ENCODE measurements around the gene SYN1.

Gene SYN1

DNA sequence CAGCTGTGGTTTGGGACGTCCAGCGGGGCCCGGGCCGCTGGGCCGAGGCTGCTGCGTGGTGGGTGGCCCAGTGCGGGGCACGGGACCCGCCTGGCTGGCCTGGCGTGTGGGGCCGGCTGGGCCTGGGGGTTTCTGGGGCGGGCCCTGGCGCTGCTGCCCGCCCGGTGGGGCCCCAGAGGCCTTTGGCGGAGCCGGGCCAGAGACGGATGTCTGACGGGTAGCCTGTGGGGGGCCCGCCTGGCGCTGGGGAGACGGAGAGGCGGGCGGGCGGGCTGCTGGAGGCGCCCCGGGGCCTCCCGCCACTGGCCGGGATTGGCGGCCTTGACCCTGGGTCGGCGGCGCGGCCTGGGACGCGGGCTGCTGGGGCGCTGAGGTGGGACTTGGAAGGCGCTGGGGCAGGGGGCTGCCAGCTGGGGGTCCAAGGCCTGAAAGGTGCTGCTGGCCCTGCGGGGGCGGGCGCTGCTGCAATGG, 45.5 kb downstream of the SYN1 start:
- H3K4me3 ChIP-seq (ENCODE audit: low read length): no peak overlapping the region
- DNase-seq (ENCODE audit: low read depth): no peak
- TF ChIP-seq, protein P1, sequence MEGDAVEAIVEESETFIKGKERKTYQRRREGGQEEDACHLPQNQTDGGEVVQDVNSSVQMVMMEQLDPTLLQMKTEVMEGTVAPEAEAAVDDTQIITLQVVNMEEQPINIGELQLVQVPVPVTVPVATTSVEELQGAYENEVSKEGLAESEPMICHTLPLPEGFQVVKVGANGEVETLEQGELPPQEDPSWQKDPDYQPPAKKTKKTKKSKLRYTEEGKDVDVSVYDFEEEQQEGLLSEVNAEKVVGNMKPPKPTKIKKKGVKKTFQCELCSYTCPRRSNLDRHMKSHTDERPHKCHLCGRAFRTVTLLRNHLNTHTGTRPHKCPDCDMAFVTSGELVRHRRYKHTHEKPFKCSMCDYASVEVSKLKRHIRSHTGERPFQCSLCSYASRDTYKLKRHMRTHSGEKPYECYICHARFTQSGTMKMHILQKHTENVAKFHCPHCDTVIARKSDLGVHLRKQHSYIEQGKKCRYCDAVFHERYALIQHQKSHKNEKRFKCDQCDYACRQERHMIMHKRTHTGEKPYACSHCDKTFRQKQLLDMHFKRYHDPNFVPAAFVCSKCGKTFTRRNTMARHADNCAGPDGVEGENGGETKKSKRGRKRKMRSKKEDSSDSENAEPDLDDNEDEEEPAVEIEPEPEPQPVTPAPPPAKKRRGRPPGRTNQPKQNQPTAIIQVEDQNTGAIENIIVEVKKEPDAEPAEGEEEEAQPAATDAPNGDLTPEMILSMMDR (conservative IDR thresholded peaks at IDR 0.05; ENCODE audit: low read length): no peak

DNA sequence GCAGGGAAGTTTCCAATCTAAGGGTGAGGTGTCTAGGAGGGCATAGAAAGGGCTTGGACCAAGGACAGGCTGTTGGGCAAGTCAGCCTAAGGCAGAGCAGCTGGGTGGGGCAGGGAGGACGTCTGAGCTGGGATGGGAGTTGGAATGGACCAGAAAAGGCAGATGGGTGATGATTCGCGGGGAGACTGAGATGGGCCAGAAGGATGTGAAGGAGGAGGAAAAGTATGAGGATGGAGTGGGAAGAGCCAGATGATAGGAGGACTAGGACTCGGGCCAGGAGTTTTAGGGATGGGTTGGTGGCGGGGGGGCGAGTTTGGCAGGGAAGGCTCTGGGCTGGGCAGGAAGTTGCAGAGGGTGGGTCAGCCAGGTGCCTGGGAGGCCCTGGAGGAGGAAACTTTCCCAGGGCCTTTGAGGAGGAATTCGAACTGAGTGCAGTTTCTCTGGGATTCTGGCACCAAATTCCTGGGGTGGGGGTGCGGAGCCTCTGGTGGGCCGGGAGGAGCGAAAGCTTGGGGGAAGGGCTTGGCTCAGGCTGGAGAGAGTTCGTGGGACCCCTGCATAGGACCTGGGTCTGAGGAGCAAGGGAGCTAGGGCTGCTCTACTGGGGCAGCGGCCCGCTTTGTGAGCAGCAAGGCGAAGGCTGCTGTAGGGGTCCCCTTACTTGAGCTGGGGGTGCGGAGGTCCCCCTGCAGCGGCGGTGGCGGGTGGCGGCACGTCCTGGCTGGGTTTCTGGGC, 46.1 kb downstream of the SYN1 start:
- H3K4me3 ChIP-seq (ENCODE audit: low read length): no peak overlapping the region; the same call in 1 of the 2 replicates
- peak; percentile 70 for DNase-seq (ENCODE audit: low read depth)
- TF ChIP-seq, protein P1 (conservative IDR thresholded peaks at IDR 0.05; ENCODE audit: low read length): no peak

DNA sequence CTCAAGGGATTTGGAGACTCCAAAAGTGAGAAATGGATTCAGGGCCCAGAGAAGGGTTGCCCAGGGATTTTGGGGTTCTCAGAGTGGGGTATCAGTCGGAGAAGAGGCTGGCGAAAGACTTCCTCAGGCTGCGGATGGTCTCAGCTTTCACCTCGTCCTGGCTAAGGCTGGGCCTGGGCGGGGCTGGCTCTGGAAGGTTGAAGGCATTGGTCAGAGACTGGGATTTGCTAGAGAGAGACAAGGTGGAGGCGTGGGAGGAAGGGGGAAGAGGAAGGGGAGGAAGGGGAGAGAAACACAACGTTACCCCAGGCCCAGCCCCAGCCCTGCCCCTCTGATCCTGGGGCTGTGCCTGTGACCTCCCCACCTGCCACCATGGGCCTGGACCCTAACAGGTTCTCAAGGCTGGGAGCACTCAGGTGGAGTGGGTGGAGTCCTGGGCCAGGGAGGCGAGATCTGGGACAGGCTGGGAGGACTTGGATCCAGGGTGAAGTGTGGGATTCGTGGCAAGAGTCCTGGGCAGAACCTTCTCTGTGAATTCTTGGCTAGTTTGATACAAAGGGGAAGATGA, 46.8 kb downstream of the SYN1 start:
- DNase-seq (ENCODE audit: low read depth): no peak
- TF ChIP-seq, protein P1 (conservative IDR thresholded peaks at IDR 0.05; ENCODE audit: low read length): no peak
- H3K4me3 ChIP-seq (ENCODE audit: low read length): no peak overlapping the region

DNA sequence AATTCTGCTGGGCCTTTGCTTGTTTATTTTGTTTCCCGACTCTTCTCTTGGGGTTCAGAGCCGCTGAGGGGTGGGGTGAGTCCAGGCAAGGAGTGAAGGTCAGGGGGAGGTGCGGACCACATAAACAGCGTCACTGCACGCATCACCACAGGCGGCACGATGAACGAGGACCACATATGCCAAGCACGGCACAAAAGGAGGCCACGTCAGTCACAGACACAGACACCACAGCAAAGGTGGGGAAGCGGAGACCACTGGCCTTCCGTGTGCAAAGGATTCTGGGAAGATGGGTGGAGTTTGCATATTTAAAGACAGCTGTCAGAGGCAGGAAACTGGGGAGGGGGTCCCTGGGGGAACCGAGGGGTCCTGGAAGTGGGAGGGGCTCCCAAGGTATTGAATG, 47.8 kb downstream of the SYN1 start:
- DNase-seq (ENCODE audit: low read depth): no peak
- TF ChIP-seq, protein P1 (conservative IDR thresholded peaks at IDR 0.05; ENCODE audit: low read length): no peak
- no peak overlapping the region for H3K4me3 ChIP-seq (ENCODE audit: low read length)

DNA sequence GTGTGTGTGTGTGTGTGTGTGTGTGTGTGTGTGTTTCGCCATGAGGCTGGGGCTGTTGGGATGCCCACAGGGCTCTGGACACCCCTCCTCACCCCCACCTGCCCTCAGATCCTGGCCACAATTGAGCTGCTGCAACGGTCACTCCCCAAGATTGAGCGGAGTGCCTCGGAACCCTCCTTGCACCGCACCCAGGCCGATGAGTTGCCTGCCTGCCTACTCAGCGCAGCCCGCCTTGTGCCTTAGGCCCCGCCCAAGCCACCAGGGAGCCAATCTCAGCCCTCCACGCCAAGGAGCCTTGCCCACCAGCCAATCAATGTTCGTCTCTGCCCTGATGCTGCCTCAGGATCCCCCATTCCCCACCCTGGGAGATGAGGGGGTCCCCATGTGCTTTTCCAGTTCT, 48.4 kb downstream of the SYN1 start:
- TF ChIP-seq, protein P1 (conservative IDR thresholded peaks at IDR 0.05; ENCODE audit: low read length): no peak
- no peak overlapping the region for H3K4me3 ChIP-seq (ENCODE audit: low read length)
- DNase-seq (ENCODE audit: low read depth): no peak

DNA sequence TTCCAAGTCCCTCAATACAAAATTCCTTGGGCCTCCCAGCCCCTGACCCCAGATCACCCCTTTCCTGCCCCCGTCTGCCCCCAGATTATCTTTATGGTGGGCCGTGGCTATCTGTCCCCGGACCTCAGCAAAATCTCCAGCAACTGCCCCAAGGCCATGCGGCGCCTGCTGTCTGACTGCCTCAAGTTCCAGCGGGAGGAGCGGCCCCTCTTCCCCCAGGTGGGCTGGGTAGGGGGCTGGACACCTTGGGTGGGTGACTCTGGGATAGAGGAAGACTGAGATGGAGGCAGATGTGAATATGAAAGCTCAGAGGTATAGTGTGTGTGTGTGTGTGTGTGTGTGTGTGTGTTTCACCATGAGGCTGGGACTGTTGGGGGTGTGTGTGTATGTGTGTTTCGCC, 48.9 kb downstream of the SYN1 start:
- TF ChIP-seq, protein P1 (conservative IDR thresholded peaks at IDR 0.05; ENCODE audit: low read length): no peak
- no peak for DNase-seq (ENCODE audit: low read depth)
- no peak overlapping the region for H3K4me3 ChIP-seq (ENCODE audit: low read length)

All from AG10803 (cell line).